ENCODE results near the gene ADGB. TPM values are rescaled to one million over a fixed set of nuclear protein-coding genes. Genes with fewer than 3 reads are reported as not detected.
"Not testable (repeated sequence)": the region's sequence is repeated elsewhere in the genome, so short reads cannot be mapped to it uniquely, and the experiment has no call there.

ADGB gene
- total RNA-seq, 1 donor from 2014 or later = under 0.01 TPM

GRCh38 chr6:146812811-146813321 is 214.1 kb downstream of the ADGB start:
- FAIRE-seq = not testable (repeated sequence)

GRCh38 chr6:146813554-146813953 is 214.8 kb downstream of the ADGB start:
- FAIRE-seq (no peak), DNase-seq (ENCODE audit: low spot score in 2 of 2) (no peak)

More at GRCh38 chr6:146812811-146813321, 214.1 kb downstream of the ADGB start:
- not testable (repeated sequence) for DNase-seq (ENCODE audit: low spot score in 2 of 2)

GRCh38 chr6:146814148-146814750 is 215.5 kb downstream of the ADGB start:
- no peak for DNase-seq (ENCODE audit: low spot score in 2 of 2)
- no peak for FAIRE-seq

GRCh38 chr6:146815511-146816462 is 217.0 kb downstream of the ADGB start:
- not testable (repeated sequence) for FAIRE-seq; DNase-seq (ENCODE audit: low spot score in 2 of 2)

GRCh38 chr6:146819596-146820320 is 221.0 kb downstream of the ADGB start:
- DNase-seq (ENCODE audit: low spot score in 2 of 2) (no peak), FAIRE-seq (no peak)

GRCh38 chr6:146827216-146827928 is 228.6 kb downstream of the ADGB start:
- FAIRE-seq (no peak), DNase-seq (ENCODE audit: low spot score in 2 of 2) (no peak)

GRCh38 chr6:146829792-146830565 is 231.2 kb downstream of the ADGB start:
- no peak for DNase-seq (ENCODE audit: low spot score in 2 of 2)
- FAIRE-seq = no peak

GRCh38 chr6:146833157-146833556 is 234.4 kb downstream of the ADGB start:
- DNase-seq (ENCODE audit: low spot score in 2 of 2) = no peak
- no peak for FAIRE-seq

GRCh38 chr6:146840216-146840615 is 241.4 kb downstream of the ADGB start:
- no peak for DNase-seq (ENCODE audit: low spot score in 2 of 2)
- FAIRE-seq = no peak

GRCh38 chr6:146840641-146841040 is 241.9 kb downstream of the ADGB start:
- DNase-seq (ENCODE audit: low spot score in 2 of 2) (no peak), FAIRE-seq (no peak)

GRCh38 chr6:146847426-146847825 is 248.7 kb downstream of the ADGB start:
- FAIRE-seq = no peak
- no peak for DNase-seq (ENCODE audit: low spot score in 2 of 2)

- DNase-seq (ENCODE audit: low spot score in 2 of 2) (no peak), FAIRE-seq (no peak)
These were observed 251.6 kb downstream of the ADGB start for GRCh38 chr6:146850238-146850896.

GRCh38 chr6:146850981-146851380 is 252.2 kb downstream of the ADGB start:
- no peak for FAIRE-seq
- DNase-seq (ENCODE audit: low spot score in 2 of 2) = no peak

- DNase-seq (ENCODE audit: low spot score in 2 of 2) (no peak), FAIRE-seq (no peak)
These were observed 253.1 kb downstream of the ADGB start for GRCh38 chr6:146851837-146852236.

GRCh38 chr6:146854521-146855255 is 255.9 kb downstream of the ADGB start:
- DNase-seq (ENCODE audit: low spot score in 2 of 2); FAIRE-seq: not testable (repeated sequence)

- no peak for DNase-seq (ENCODE audit: low spot score in 2 of 2)
- no peak for FAIRE-seq
These were observed 257.1 kb downstream of the ADGB start for GRCh38 chr6:146855889-146856288.

- no peak for FAIRE-seq
These were observed 257.5 kb downstream of the ADGB start for GRCh38 chr6:146856296-146856695.

More at GRCh38 chr6:146856296-146856695, 257.5 kb downstream of the ADGB start:
- no peak for DNase-seq (ENCODE audit: low spot score in 2 of 2)
